LNCAP (cell line): ENCODE measurements around the gene REXO1.

Source experiments
- TF ChIP-seq, protein P1 (sequence below): fragments of 450-650 bp; IDR thresholded peaks from 2 replicates; pipeline ENCODE4 v1.5.1; 2017; ENCODE audit warnings: mild to moderate bottlenecking

REXO1 gene

GRCh38 chr19:1875646-1876495 is 27.6 kb upstream of the REXO1 start:
- TF ChIP-seq, protein P1, sequence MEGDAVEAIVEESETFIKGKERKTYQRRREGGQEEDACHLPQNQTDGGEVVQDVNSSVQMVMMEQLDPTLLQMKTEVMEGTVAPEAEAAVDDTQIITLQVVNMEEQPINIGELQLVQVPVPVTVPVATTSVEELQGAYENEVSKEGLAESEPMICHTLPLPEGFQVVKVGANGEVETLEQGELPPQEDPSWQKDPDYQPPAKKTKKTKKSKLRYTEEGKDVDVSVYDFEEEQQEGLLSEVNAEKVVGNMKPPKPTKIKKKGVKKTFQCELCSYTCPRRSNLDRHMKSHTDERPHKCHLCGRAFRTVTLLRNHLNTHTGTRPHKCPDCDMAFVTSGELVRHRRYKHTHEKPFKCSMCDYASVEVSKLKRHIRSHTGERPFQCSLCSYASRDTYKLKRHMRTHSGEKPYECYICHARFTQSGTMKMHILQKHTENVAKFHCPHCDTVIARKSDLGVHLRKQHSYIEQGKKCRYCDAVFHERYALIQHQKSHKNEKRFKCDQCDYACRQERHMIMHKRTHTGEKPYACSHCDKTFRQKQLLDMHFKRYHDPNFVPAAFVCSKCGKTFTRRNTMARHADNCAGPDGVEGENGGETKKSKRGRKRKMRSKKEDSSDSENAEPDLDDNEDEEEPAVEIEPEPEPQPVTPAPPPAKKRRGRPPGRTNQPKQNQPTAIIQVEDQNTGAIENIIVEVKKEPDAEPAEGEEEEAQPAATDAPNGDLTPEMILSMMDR = no peak; the same call in 1 of the 2 replicates

GRCh38 chr19:1874554-1875185 is 26.4 kb upstream of the REXO1 start:
- TF ChIP-seq, protein P1 = no peak

DNA sequence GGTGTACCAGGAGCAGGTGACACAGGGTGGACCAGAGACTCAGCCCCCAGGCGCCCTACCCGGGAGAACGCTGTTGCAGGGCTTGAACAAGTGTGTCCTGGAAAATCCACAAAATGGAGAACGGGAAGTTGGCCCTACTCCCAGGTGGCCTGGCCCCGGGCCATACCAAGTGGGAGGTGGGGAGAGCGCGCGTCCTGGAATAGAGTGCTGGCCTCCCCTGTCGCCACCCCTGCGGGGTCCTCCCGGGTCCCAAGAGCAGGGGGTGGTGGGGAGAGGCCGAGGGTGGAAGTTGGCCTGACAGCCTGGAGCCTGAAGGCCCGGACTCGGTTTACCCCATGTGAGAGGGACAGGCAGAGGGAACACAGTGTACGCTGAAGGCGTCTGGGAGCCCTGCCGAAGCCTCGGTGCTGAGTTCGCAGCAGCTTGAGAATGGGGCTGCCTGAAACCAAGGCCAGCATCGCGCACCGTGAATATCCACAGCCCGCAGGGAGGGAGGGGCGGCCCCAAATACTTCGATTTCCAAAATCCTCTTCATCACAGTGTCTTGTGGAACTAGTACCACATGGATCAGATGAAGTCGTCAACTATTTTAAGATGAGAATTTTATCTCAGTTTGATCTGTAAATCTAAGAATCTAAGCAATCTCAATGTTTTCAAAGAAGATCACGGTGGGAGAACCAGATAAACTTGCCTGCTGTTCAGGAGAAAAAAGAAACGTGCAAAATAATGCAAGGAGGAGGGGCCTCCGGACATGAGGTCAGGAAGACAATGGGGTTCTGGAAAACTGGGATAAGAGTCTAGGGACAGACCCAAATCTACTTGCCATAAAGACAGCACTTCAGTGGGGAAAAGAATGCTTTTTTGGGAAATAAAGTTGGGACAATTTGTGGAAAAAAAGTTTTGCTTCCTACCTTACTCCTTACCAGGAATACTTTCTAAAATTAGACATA is 25.5 kb upstream of the REXO1 start:
- TF ChIP-seq, protein P1 = no peak

GRCh38 chr19:1872807-1873523 is 24.7 kb upstream of the REXO1 start:
- TF ChIP-seq, protein P1 = no peak

DNA sequence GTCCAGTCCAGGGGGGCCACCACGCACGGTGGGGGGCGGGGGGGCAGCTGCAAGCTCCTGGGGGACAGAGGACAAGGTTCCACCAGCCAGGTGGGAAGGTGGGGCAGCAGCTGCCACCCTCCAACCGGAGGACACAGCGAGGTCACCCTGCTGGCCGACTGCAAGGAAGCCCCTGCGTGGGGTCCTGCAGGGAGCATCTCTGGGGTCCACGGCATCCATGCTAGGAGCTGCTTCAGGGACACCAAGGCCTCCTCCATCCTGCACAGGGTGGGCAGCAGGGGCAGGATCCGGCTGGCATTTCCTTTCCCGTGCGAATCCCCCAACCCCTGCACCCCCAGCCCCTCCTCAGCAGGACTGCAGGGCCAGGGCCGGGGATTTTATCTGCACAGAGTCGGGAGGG is 23.3 kb upstream of the REXO1 start:
- TF ChIP-seq, protein P1 = no peak

DNA sequence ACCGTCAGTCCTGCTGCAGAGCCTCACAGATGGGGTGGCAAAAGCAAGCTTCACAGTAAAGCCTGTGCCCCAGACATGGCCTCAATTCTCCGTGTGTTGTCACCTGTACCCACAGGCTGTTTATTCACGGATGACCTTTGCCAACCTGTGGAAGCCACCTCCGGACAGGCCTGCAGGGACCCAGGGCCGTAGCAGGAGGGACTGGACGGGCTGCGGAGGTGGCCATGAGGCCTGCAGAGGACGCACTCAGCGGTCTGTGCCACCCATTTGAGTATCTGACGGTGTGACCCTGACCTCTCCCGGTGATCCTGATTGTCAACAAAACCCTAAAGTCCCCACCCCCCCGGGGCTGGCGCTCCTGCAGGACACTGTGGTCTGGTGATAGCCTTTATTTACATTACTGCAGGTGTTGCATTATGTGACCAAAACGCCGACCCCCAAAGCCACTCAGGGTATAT is 22.9 kb upstream of the REXO1 start:
- TF ChIP-seq, protein P1 = no peak
